H1 (cell line): ENCODE results near the gene BCL7B. TPM values are rescaled to one million over a fixed set of nuclear protein-coding genes. Genes with fewer than 3 reads are reported as not detected.

Source experiments
- CTCF ChIA-PET: fragments of 300-600 bp; sonication (Branson Sonifier 250); formaldehyde crosslinking; loops from one replicate; lab custom pipeline; 2021; ENCODE audit not compliant: partially characterized antibody; lab: Charles Lee
- POLR2A ChIA-PET: fragments of 300-600 bp; sonication (Branson Sonifier 250); formaldehyde crosslinking; loops from one replicate; lab custom pipeline; 2021; ENCODE audit warnings: inconsistent platforms; ENCODE audit not compliant: partially characterized antibody; lab: Charles Lee
- DNase-seq, 2 experiments: peaks; one replicate each; pipeline versions ENCODE4 v3.0.0 to v3.0.0-alpha.2; 2010 to 2022; ENCODE audit warnings: low spot score in 2 of 2, low read depth in 1 of 2, mixed read lengths in 1 of 2
- FAIRE-seq: peaks from 2 replicates; lab custom pipeline; 2011; peaks lifted over from hg19 to GRCh38; lab: Jason Lieb, UNC
- H2AFZ ChIP-seq: 2 replicates; pipeline ENCODE4 v1.8.1; 2012; ENCODE audit warnings: low read length, inconsistent platforms
- H2AK5ac ChIP-seq: 2 replicates; pipeline ENCODE4 v1.6.1; 2013; ENCODE audit warnings: low read depth, low read length
- H2BK120ac ChIP-seq: replicated peaks from 2 replicates; pipeline ENCODE3; 2013; ENCODE audit warnings: low read depth, low read length, inconsistent platforms
- H2BK12ac ChIP-seq: 2 replicates; pipeline ENCODE4 v1.6.1; 2013; ENCODE audit warnings: low read depth, low read length
- H2BK15ac ChIP-seq: 2 replicates; pipeline ENCODE4 v1.6.1; 2013; ENCODE audit warnings: low read length
- H2BK20ac ChIP-seq: 2 replicates; pipeline ENCODE4 v1.6.1; 2013; ENCODE audit warnings: low read length
- H2BK5ac ChIP-seq: 2 replicates; pipeline ENCODE4 v1.6.1; 2013; ENCODE audit warnings: low read depth, low read length
- H3K14ac ChIP-seq: 2 replicates; pipeline ENCODE4 v1.6.1; 2013; ENCODE audit warnings: inconsistent platforms; ENCODE audit not compliant: insufficient read length
- H3K18ac ChIP-seq: 2 replicates; pipeline ENCODE4 v1.6.1; 2013; ENCODE audit warnings: low read length; ENCODE audit errors: extremely low read depth
- H3K23ac ChIP-seq: 2 replicates; pipeline ENCODE4 v1.6.1; 2013; ENCODE audit warnings: inconsistent platforms; ENCODE audit not compliant: insufficient read length
- H3K23me2 ChIP-seq: 2 replicates; pipeline ENCODE4 v1.6.1; 2013; ENCODE audit warnings: low read depth, low read length
- H3K27ac ChIP-seq: 2 replicates; pipeline ENCODE4 v1.6.1; 2011; ENCODE audit warnings: low read depth, low read length, inconsistent platforms
- H3K27me3 ChIP-seq, 4 experiments: replicated peaks in 1 of 4; 1 replicate in 1 of 4; 2 replicates in 3 of 4; pipeline versions ENCODE4 v1.6.1 to v1.8.1; 2011 to 2013; ENCODE audit warnings: low read length in 3 of 4, mild to moderate bottlenecking in 3 of 4, inconsistent platforms in 2 of 4, mixed read lengths in 2 of 4, moderate library complexity in 1 of 4; ENCODE audit not compliant: control insufficient read depth in 3 of 4, insufficient read depth in 3 of 4; ENCODE audit errors: extremely low read depth in 1 of 4
- H3K36me3 ChIP-seq, 4 experiments: 2 replicates each; pipeline versions ENCODE4 v1.6.1 to v1.8.1; 2011 to 2013; ENCODE audit warnings: mild to moderate bottlenecking in 4 of 4, low read length in 3 of 4, moderate library complexity in 2 of 4, control low read depth in 1 of 4, inconsistent platforms in 1 of 4; ENCODE audit not compliant: insufficient read depth in 4 of 4, control insufficient read depth in 2 of 4
- H3K4ac ChIP-seq: replicated peaks from 2 replicates; pipeline ENCODE3; 2013; ENCODE audit warnings: low read length, low read depth, mixed read lengths, inconsistent platforms; ENCODE audit not compliant: insufficient read length
- H3K4me1 ChIP-seq, 4 experiments: replicated peaks in 1 of 4; 1 replicate in 1 of 4; 2 replicates in 3 of 4; pipeline versions ENCODE4 v1.6.1 to v1.8.1; 2011 to 2013; ENCODE audit warnings: low read length in 3 of 4, inconsistent platforms in 2 of 4, mixed read lengths in 1 of 4; ENCODE audit not compliant: insufficient read depth in 4 of 4, control insufficient read depth in 3 of 4
- H3K4me2 ChIP-seq, 2 experiments: 2 replicates each; pipeline versions ENCODE4 v1.6.1 to v1.8.1; 2011 to 2013; ENCODE audit warnings: low read depth in 2 of 2, low read length in 2 of 2, control low read depth in 1 of 2, inconsistent platforms in 1 of 2, mild to moderate bottlenecking in 1 of 2; ENCODE audit not compliant: insufficient read depth in 1 of 2
- H3K4me3 ChIP-seq, 4 experiments: fragments of 200-600, 300-600 bp in 1 of 4; sonication (generic), shearing (Covaris generic), sonication (Bioruptor Twin) in 1 of 4; 2 replicates each; pipeline versions ENCODE4 v1.5.1 to v1.8.1; 2011 to 2016; ENCODE audit warnings: low read length in 4 of 4, low read depth in 3 of 4, control low read depth in 2 of 4, inconsistent platforms in 2 of 4, mild to moderate bottlenecking in 2 of 4, mixed read lengths in 1 of 4, moderate library complexity in 1 of 4; ENCODE audit not compliant: insufficient read depth in 2 of 4; ENCODE audit errors: extremely low read depth in 1 of 4
- H3K56ac ChIP-seq: replicated peaks from 2 replicates; pipeline ENCODE3; 2013; ENCODE audit warnings: low read depth, mild to moderate bottlenecking, mixed read lengths, low read length, inconsistent platforms; ENCODE audit not compliant: insufficient read length
- H3K79me1 ChIP-seq: 2 replicates; pipeline ENCODE4 v1.6.1; 2013; ENCODE audit warnings: low read depth, low read length, control low read depth
- H3K79me2 ChIP-seq, 2 experiments: 2 replicates each; pipeline versions ENCODE4 v1.6.1 to v1.8.1; 2012 to 2013; ENCODE audit warnings: low read length in 2 of 2, mild to moderate bottlenecking in 2 of 2, inconsistent platforms in 1 of 2; ENCODE audit not compliant: insufficient read depth in 2 of 2, control insufficient read depth in 1 of 2
- H3K9ac ChIP-seq, 4 experiments: replicated peaks in 1 of 4; 1 replicate in 1 of 4; 2 replicates in 3 of 4; pipeline versions ENCODE4 v1.6.1 to v1.8.1; 2011 to 2013; ENCODE audit warnings: low read depth in 3 of 4, low read length in 3 of 4, control low read depth in 2 of 4, mild to moderate bottlenecking in 2 of 4, moderate library complexity in 2 of 4, inconsistent platforms in 1 of 4; ENCODE audit errors: extremely low read depth in 1 of 4
- H3K9me3 ChIP-seq, 2 experiments: 2 replicates each; pipeline versions ENCODE4 v1.6.1 to v1.8.1; 2012 to 2013; ENCODE audit warnings: mild to moderate bottlenecking in 2 of 2, moderate library complexity in 2 of 2, control low read depth in 1 of 2, inconsistent platforms in 1 of 2, low read depth in 1 of 2, low read length in 1 of 2, mixed read lengths in 1 of 2; ENCODE audit not compliant: insufficient read depth in 2 of 2
- H4K20me1 ChIP-seq, 2 experiments: replicated peaks in 1 of 2; 2 replicates each; pipeline versions ENCODE3 to v1.8.1; 2011 to 2013; ENCODE audit warnings: inconsistent platforms in 2 of 2, low read length in 2 of 2, mild to moderate bottlenecking in 1 of 2; ENCODE audit not compliant: insufficient read depth in 2 of 2, control insufficient read depth in 1 of 2
- H4K5ac ChIP-seq: 2 replicates; pipeline ENCODE4 v1.6.1; 2013; ENCODE audit warnings: low read length, low read depth, mixed read lengths, inconsistent platforms; ENCODE audit not compliant: insufficient read length
- H4K8ac ChIP-seq: 2 replicates; pipeline ENCODE4 v1.8.0; 2013; ENCODE audit warnings: mild to moderate bottlenecking, moderate library complexity, low read length, inconsistent platforms; ENCODE audit not compliant: insufficient read depth; ENCODE audit errors: extremely low read depth
- H4K91ac ChIP-seq: replicated peaks from 2 replicates; pipeline ENCODE3; 2013; ENCODE audit warnings: low read length, mixed read lengths, inconsistent platforms; ENCODE audit not compliant: insufficient read length
- CBX5 ChIP-seq: fragments of 300-800, 300-1000 bp; sonication (generic); IDR thresholded peaks from 2 replicates; pipeline ENCODE4 v1.7.1; 2016; ENCODE audit warnings: antibody characterized with exemption, low read length, low read depth
- WGBS, 2 experiments: shearing (Covaris generic) in 1 of 2; methylation state at CpG; one replicate each; pipeline versions ENCODE4 v1.1.6 to v1.1.7; 2013 to 2015; ENCODE audit warnings: low lambda C conversion rate in 2 of 2, mixed read lengths in 2 of 2, inconsistent platforms in 1 of 2, low coverage in 1 of 2, missing lambda C conversion rate in 1 of 2; ENCODE audit not compliant: insufficient replicate concordance in 2 of 2, insufficient coverage in 1 of 2, insufficient read length in 1 of 2; ENCODE audit errors: extremely low coverage in 1 of 2, missing lambda C conversion rate in 1 of 2; 5-methylcytosine and 5-hydroxymethylcytosine counted together
- polyA plus RNA-seq, 7 experiments: library from polyadenylated mRNA; depleted of rRNA in 3 of 7; stranded (reverse) in 5 of 7; unstranded in 2 of 7; fragments of >200 nt in 5 of 7; fragments of 200-250 nt in 2 of 7; gene quantifications; 1 replicate in 5 of 7; 2 replicates in 1 of 7; 4 replicates in 1 of 7; pipeline versions ENCODE4 v1.2.1 to v1.2.3, GENCODE V29; 2011 to 2013; ENCODE audit warnings: missing spikeins in 2 of 7, mixed read lengths in 2 of 7
- total RNA-seq: library from RNA; stranded (reverse); fragmentation: NEBNext Ultra II Directional; extraction: Animal tissue kit (Norgen Biotek cat#: 25700); gene quantifications from 2 replicates; pipeline ENCODE4 v1.2.1, GENCODE V29; 2021

BCL7B gene
- total and polyA plus RNA-seq, 2 of the 8 experiments (the other 6 are each of a cell fraction or from before 2014, with no cell fraction given) = 24.9 to 44.6 TPM

DNA sequence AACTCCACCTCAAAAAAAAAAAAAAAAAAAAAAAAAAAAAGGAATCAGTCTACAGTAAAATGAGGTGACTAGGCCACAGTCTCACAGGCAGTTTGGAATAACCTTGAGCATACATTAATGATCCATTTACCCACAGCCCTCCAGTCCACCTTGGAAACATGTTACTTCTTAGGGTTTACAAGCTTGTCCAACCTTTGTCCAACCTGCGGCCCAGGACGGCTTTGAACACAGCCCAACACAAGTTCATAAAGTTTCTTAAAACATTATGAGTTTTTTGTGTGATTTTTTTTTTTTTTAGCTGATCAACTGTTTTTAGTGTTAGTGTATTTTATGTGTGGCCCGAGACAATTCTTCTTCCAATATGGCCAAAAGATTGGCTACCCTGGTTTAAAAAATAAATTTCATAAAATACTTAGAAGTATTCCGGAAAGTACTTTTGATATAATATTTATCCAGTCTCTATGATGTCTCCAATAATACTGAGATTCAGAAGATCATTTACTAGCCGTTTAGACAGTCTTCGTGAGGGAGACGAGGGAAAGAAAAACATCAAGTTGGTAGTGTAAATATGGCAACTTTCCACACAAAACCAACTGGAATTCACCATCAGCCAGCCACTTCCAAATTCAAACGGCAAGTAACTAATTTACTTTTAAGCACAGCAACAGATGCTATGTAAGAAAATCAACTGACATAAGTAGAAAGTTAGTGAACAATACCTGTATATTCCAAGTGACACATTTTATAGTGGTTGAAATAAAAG is 45.3 kb downstream of the BCL7B start:
- Histone ChIP-seq H3K9ac (no peak overlapping the region), H4K91ac (no peak overlapping the region), H3K79me2 (peaks cover 25 to 82% of the 10 kb centered on the region in 2 experiments), H2BK20ac (no peak overlapping the region), H2AK5ac (no peak overlapping the region), H4K20me1 (peaks cover 8 to 19% of the 10 kb centered on the region in 2 experiments), H3K27me3 (no peaks in the 10 kb centered on the region), H3K14ac (no peak overlapping the region), H2BK120ac (no peak overlapping the region), H3K4me2 (no peak overlapping the region), H4K5ac (no peak overlapping the region), H3K23me2 (no peaks in the 10 kb centered on the region), H2BK12ac (no peak overlapping the region), H3K56ac (no peak overlapping the region), H3K79me1 (peaks cover 6% of the 10 kb centered on the region; the same call in 1 of the 2 replicates), H3K4me3 (no peak overlapping the region), H3K27ac (no peak overlapping the region), H2BK5ac (no peak overlapping the region), H3K9me3 (no peaks in the 10 kb centered on the region), H4K8ac (no peak overlapping the region), H2BK15ac (no peak overlapping the region), H3K4ac (no peak overlapping the region), H3K4me1 (no peaks in the 10 kb centered on the region), H3K18ac (no peak overlapping the region), H3K36me3 (peaks cover 15 to 82% (median 43%) of the 10 kb centered on the region in 4 experiments), H2AFZ (no peak overlapping the region), H3K23ac (no peak overlapping the region)
- no peak for DNase-seq
- no peak for FAIRE-seq
- 86% methylated on average over 8 of the region's 8 CpGs; no CpG with 5 or more reads in 1 of the 2 experiments for WGBS, 2 experiments
- ChIA-PET POLR2A (interaction anchor here (1.1 to 3.2 kb wide), 5 partner anchors 9 to 51 kb away, joined by 3 to 19 read pairs (median 4); partner anchors contain the start of gene BAZ1B), CTCF (no interaction called here)
- no peak for TF ChIP-seq CBX5
